ENCODE data around the gene ATP9A.

Gene ATP9A

DNA sequence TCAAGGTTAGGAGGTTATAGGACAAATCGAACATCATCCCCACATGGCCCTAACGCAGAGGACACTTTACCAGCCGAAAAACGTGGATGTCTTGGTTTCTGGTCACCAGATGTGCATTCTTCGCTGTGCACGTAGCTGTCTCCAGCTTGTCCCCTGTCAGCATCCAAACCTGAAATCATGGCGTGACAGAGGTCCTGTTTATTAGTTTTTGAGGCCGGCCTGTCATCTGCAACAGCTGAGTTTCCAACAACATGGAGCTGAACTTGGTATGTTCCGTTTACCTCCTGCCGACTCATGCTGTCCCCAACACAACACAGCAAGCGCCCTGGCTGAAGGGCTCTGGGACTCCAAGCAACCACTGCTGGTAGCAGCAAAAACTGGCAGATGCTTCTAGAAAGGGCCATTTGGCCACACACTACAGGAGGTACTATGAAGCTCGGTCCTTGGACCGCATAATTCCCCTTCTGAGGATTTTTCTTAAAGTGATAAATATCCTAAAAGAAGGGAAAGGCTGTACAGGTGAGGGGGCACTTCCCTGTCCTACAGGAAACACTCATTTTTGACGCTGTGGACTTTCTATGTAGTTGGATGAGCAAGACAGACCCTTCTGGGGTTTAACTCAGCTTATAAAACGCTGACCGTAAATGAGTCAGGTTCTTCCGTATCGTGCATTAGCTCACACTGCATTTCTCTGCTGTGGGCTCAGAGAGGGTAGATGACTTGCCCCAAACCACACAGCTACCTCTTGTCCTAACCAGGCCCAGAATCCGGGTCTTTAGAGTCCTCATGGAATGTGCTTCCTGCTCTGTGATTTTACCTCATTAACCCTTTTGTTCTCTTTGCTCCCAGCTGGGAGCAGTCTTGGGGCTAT, 146.0 kb downstream of the ATP9A start:
- Histone ChIP-seq H3K27ac (ENCODE audit: low read depth, low read length) (no peak overlapping the region), H3K79me2 (ENCODE audit: control insufficient read depth, low read length) (no peaks in the 10 kb centered on the region), H3K4me2 (ENCODE audit: low read length) (no peak overlapping the region), H3K9me3 (ENCODE audit: control insufficient read depth, insufficient read depth, low read length) (no peaks in the 10 kb centered on the region), H4K20me1 (ENCODE audit: control insufficient read depth, insufficient read depth, low read depth, low read length) (no peaks in the 10 kb centered on the region), H3K9me2 (replicated peaks; ENCODE audit: control insufficient read depth, low read length) (no peaks in the 10 kb centered on the region), H3K36me3 (ENCODE audit: control insufficient read depth, low read length) (no peaks in the 10 kb centered on the region), H3K27me3 (ENCODE audit: control insufficient read depth, low read length) (no peaks in the 10 kb centered on the region), H3F3A (ENCODE audit: control insufficient read depth, insufficient read depth) (no peaks in the 10 kb centered on the region), H3K4me1 (ENCODE audit: control insufficient read depth, low read length) (peaks cover 22% of the 10 kb centered on the region), H3K4me3 (ENCODE audit: low read length) (no peak overlapping the region)
- TF ChIP-seq EZH2phosphoT487 (IDR thresholded peaks at IDR 0.05; ENCODE audit: borderline replicate concordance, low read length) = no peak
- TF ChIP-seq, protein P1, sequence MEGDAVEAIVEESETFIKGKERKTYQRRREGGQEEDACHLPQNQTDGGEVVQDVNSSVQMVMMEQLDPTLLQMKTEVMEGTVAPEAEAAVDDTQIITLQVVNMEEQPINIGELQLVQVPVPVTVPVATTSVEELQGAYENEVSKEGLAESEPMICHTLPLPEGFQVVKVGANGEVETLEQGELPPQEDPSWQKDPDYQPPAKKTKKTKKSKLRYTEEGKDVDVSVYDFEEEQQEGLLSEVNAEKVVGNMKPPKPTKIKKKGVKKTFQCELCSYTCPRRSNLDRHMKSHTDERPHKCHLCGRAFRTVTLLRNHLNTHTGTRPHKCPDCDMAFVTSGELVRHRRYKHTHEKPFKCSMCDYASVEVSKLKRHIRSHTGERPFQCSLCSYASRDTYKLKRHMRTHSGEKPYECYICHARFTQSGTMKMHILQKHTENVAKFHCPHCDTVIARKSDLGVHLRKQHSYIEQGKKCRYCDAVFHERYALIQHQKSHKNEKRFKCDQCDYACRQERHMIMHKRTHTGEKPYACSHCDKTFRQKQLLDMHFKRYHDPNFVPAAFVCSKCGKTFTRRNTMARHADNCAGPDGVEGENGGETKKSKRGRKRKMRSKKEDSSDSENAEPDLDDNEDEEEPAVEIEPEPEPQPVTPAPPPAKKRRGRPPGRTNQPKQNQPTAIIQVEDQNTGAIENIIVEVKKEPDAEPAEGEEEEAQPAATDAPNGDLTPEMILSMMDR (IDR thresholded peaks at IDR 0.05; ENCODE audit: low read depth, low read length, poor library complexity, severe bottlenecking) = no peak

DNA sequence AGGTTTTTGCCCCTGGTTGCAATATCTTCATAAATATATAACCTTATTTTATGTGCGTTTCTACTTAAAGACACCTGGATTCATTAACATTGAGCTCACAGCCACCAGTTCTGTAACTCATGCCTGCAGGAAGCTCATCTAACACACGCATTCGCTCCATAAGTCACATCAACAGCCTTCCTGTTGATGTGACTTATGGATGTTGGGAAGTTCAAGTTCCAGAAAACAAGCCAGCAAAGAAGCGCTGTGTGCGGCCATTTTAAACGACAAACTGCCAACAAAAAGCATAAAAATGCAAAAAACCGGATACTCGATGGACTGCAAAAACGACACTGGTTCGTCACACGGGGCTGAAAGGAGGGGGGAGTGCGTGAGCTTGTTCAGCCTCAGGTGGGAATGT, 147.8 kb downstream of the ATP9A start:
- Histone ChIP-seq H3K4me3 (ENCODE audit: low read length) (no peak overlapping the region), H3F3A (ENCODE audit: control insufficient read depth, insufficient read depth) (no peaks in the 10 kb centered on the region), H3K4me2 (ENCODE audit: low read length) (peak overlapping the region; percentile 28; the same call in 1 of the 2 replicates), H3K27ac (ENCODE audit: low read depth, low read length) (no peak overlapping the region), H3K79me2 (ENCODE audit: control insufficient read depth, low read length) (no peaks in the 10 kb centered on the region), H4K20me1 (ENCODE audit: control insufficient read depth, insufficient read depth, low read depth, low read length) (no peaks in the 10 kb centered on the region), H3K4me1 (ENCODE audit: control insufficient read depth, low read length) (peaks cover 22% of the 10 kb centered on the region), H3K9me2 (replicated peaks; ENCODE audit: control insufficient read depth, low read length) (no peaks in the 10 kb centered on the region), H3K36me3 (ENCODE audit: control insufficient read depth, low read length) (no peaks in the 10 kb centered on the region), H3K27me3 (ENCODE audit: control insufficient read depth, low read length) (no peaks in the 10 kb centered on the region), H3K9me3 (ENCODE audit: control insufficient read depth, insufficient read depth, low read length) (no peaks in the 10 kb centered on the region)
- TF ChIP-seq EZH2phosphoT487 (IDR thresholded peaks at IDR 0.05; ENCODE audit: borderline replicate concordance, low read length) = no peak
- TF ChIP-seq, protein P1 (IDR thresholded peaks at IDR 0.05; ENCODE audit: low read depth, low read length, poor library complexity, severe bottlenecking) = no peak

DNA sequence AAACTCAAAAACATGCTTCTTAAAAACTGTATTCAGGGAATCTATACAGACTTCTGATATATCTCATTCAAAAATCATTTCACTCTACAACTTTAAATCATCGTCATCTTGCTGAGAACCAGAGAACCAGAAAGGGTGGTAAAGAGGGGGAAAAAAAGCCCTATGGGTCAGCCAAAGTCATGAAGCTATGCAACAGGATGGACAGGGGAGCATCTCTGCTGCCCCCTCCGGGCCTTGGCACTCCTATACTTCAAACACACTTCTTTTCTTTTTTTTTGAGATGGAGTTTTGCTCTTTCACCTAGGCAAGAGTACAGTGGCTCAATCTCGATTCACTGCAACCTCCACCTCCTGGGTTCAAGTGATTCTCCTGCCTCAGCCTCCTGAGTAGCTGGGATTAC, 152.1 kb downstream of the ATP9A start:
- H3K79me2 ChIP-seq (ENCODE audit: control insufficient read depth, low read length) = no peaks in the 10 kb centered on the region
- no peaks in the 10 kb centered on the region for H3K36me3 ChIP-seq (ENCODE audit: control insufficient read depth, low read length)
- TF ChIP-seq EZH2phosphoT487 (IDR thresholded peaks at IDR 0.05; ENCODE audit: borderline replicate concordance, low read length) = no peak
- TF ChIP-seq, protein P1 (IDR thresholded peaks at IDR 0.05; ENCODE audit: low read depth, low read length, poor library complexity, severe bottlenecking) = peak; percentile 37
- no peak overlapping the region for H3K27ac ChIP-seq (ENCODE audit: low read depth, low read length)
- H3K4me1 ChIP-seq (ENCODE audit: control insufficient read depth, low read length) = peaks cover 19% of the 10 kb centered on the region
- H3K27me3 ChIP-seq (ENCODE audit: control insufficient read depth, low read length) = no peaks in the 10 kb centered on the region; the same call in 1 of the 2 replicates
- H4K20me1 ChIP-seq (ENCODE audit: control insufficient read depth, insufficient read depth, low read depth, low read length) = no peaks in the 10 kb centered on the region
- no peaks in the 10 kb centered on the region for H3K9me2 ChIP-seq (replicated peaks; ENCODE audit: control insufficient read depth, low read length)
- 0 out of 2 replicates have a peak, but pooled peaks cover 3% of the 10 kb centered on the region for H3F3A ChIP-seq (ENCODE audit: control insufficient read depth, insufficient read depth)
- H3K4me2 ChIP-seq (ENCODE audit: low read length) = no peak overlapping the region
- no peak overlapping the region for H3K4me3 ChIP-seq (ENCODE audit: low read length)
- no peaks in the 10 kb centered on the region for H3K9me3 ChIP-seq (ENCODE audit: control insufficient read depth, insufficient read depth, low read length)

All from DOHH2 (cell line).